Pancreas (tissue), 10 donors: Measurements from ENCODE around the gene SPATS2. TPM values are rescaled to one million over a fixed set of nuclear protein-coding genes. Genes with fewer than 3 reads are reported as not detected.
A peak's percentile ranks its signal among the peaks of the same experiment; 100 is the strongest.

ENCODE experiments used
- ATAC-seq, 4 donors: fragments of 200-7000 bp; cut with Tn5 transposase; one replicate each; pipeline versions ENCODE4 v1.8.0 to v1.9.1; 2020; ENCODE audit warnings: mild to moderate bottlenecking in 4 of 4, moderate library complexity in 4 of 4
- DNase-seq, 6 donors: peaks; one replicate each; pipeline ENCODE4 v3.0.0-alpha.2; 2020
- FAIRE-seq: peaks from 2 replicates; lab custom pipeline; 2012; peaks lifted over from hg19 to GRCh38; lab: Jason Lieb, UNC
- H3K27ac ChIP-seq, 4 donors: fragments of 200-600 bp; sonication (generic); 1 replicate in 3 of 4; 2 replicates in 1 of 4; pipeline versions ENCODE4 v1.5.0 to v1.8.0; 2020
- H3K27me3 ChIP-seq, 4 donors: fragments of 200-600 bp; one replicate each; pipeline ENCODE4 v1.8.0; 2021
- H3K36me3 ChIP-seq, 3 donors: fragments of 200-600 bp; sonication (generic) in 1 of 3; one replicate each; pipeline versions ENCODE4 v1.5.0 to v1.8.0; 2020 to 2021
- H3K4me1 ChIP-seq, 3 donors: fragments of 200-600 bp; one replicate each; pipeline ENCODE4 v1.8.0; 2021
- H3K4me3 ChIP-seq, 4 donors: fragments of 200-600 bp; sonication (generic) in 2 of 4; one replicate each; pipeline versions ENCODE4 v1.5.0 to v1.8.0; 2020 to 2021
- H3K9me3 ChIP-seq, 4 donors: fragments of 200-600 bp; one replicate each; pipeline ENCODE4 v1.8.0; 2021
- CTCF ChIP-seq, 4 donors: fragments of 200-600 bp; sonication (generic) in 3 of 4; IDR thresholded peaks; one replicate each; pipeline versions ENCODE4 v1.5.0 to v1.8.0; 2021; ENCODE audit warnings: antibody characterized with exemption in 4 of 4
- WGBS, 2 donors: extraction: QIAGEN DNeasy Blood & Tissue Kit; methylation state at CpG; one replicate each; pipeline ENCODE4 v1.1.7; 2013; 5-methylcytosine and 5-hydroxymethylcytosine counted together
- intact Hi-C, 3 donors: fragments of 100-400 bp; cut with DNase I; formaldehyde crosslinking; loops; one replicate each; pipeline versions ENCODE4 v1.11.1 to v1.14.2; 2022
- polyA plus RNA-seq, 2 donors: library from polyadenylated mRNA; stranded (reverse); fragments of 200-250 nt; gene quantifications; one replicate each; pipeline ENCODE4 v1.2.3, GENCODE V29; 2013
- total RNA-seq, 6 donors: library from RNA; stranded (reverse); fragmentation: NEBNext Ultra II Directional in 4 of 6; extraction: Animal tissue kit (Norgen Biotek cat#: 25700) in 4 of 6; gene quantifications; one replicate each; pipeline versions ENCODE4 v1.2.1 to v1.2.4, GENCODE V29; 2021 to 2023
- donor health status: healthy with polysubstance abuse.
- donor health status: DM: no; HTN: no; CAD: no; lungs with moderate emphysema.
- donor health status: DM: no; HTN: no; CAD: no.
- donor health status: control.
- donor health status: control.
- donor health status: Bipolar disorder and iron deficiency.
- donor health status: DM: yes; HTN: yes; CAD: no.
- donor health status: DM: no; HTN: no; CAD: no.
- donor health status: DM: no; HTN: no; CAD: no.
- donor health status: DM: yes; HTN: yes; CAD: no.

Gene SPATS2
- total and polyA plus RNA-seq, 8 donors, result 7.2 to 12.5 (median 9.4) TPM

GRCh38 chr12:49538510-49539403 is 171.5 kb downstream of the SPATS2 start, which contains the start of gene KCNH3:
KCNH3 (plus strand) TSS chr12:49539030; CDS start chr12:49539417, 387 bp downstream.
- no peak for FAIRE-seq
- Histone ChIP-seq H3K36me3 (no peaks in the 10 kb centered on the region), H3K27ac (no peak within 1 kb of the TSS), H3K4me1 (peaks cover 0 to 6% (median 0%) of the 10 kb centered on the region in 3 donors), H3K4me3 (peak within 1 kb of the TSS; percentile 33 to 60 (median 44)), H3K9me3 (no peaks in the 10 kb centered on the region), H3K27me3 (no peaks in the 10 kb centered on the region)
- WGBS, 2 donors, result 2 to 3% methylated on average over 45 to 107 of the region's 107 CpGs
- ATAC-seq, result peak; percentile 90 to 94 (median 92)
- intact Hi-C loops, result no loop called here
- TF ChIP-seq CTCF (IDR thresholded peaks at IDR 0.05), result no peak
- DNase-seq, result peak; percentile 80 to 95 (median 89)

DNA sequence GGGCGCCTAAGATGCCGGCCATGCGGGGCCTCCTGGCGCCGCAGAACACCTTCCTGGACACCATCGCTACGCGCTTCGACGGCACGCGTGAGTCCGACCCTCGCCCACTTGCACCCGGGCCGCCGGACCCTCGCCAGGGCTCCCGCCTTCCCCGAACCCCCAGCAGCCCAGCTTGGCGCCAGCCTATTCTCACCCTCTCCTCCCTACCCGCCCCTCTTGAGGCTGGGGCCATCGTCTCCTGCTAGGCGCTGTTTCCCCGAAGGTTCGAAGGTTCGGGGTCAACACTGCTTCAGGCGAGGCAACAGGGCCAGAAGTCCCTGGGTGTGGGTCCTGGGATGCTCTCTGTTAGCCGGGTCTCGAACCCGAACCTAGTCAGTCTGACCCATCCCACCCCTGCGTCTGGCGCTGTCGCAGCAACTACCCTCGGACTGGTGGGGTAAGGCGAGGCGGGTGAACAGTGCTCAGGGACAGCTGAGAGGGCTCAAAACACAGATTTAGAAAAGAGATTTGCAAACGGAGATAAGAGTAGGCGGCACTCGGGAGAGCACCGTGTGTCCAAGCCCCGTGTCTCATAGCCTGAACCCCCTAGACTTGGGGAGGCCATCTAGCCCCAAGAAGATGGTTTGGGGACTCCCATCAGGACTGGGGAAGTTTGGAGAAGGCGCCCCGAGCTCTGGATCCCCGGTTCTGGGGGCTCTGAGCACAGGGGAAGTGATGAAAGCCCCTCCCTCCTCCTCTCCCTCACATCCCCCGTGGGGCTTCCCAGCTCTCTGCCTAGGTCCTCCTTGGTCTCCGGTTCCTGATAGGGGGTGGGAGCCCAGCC is 172.4 kb downstream of the SPATS2 start:
- no peaks in the 10 kb centered on the region for H3K27me3 ChIP-seq
- FAIRE-seq (no peak), ATAC-seq (no peak), DNase-seq (peak in 1 of 6 donors; percentile 80)
- intact Hi-C loops, result no loop called here
- no peak for TF ChIP-seq CTCF (IDR thresholded peaks at IDR 0.05)
- WGBS, 2 donors, result 42 to 58% methylated on average over 36 to 47 of the region's 47 CpGs
- H3K4me1 ChIP-seq, result peaks cover 0 to 6% (median 0%) of the 10 kb centered on the region in 3 donors
- peak overlapping the region in 2 of 4 donors; percentile 54 to 60 for H3K4me3 ChIP-seq
- no peaks in the 10 kb centered on the region for H3K9me3 ChIP-seq
- H3K36me3 ChIP-seq, result no peaks in the 10 kb centered on the region
- no peak overlapping the region for H3K27ac ChIP-seq

DNA sequence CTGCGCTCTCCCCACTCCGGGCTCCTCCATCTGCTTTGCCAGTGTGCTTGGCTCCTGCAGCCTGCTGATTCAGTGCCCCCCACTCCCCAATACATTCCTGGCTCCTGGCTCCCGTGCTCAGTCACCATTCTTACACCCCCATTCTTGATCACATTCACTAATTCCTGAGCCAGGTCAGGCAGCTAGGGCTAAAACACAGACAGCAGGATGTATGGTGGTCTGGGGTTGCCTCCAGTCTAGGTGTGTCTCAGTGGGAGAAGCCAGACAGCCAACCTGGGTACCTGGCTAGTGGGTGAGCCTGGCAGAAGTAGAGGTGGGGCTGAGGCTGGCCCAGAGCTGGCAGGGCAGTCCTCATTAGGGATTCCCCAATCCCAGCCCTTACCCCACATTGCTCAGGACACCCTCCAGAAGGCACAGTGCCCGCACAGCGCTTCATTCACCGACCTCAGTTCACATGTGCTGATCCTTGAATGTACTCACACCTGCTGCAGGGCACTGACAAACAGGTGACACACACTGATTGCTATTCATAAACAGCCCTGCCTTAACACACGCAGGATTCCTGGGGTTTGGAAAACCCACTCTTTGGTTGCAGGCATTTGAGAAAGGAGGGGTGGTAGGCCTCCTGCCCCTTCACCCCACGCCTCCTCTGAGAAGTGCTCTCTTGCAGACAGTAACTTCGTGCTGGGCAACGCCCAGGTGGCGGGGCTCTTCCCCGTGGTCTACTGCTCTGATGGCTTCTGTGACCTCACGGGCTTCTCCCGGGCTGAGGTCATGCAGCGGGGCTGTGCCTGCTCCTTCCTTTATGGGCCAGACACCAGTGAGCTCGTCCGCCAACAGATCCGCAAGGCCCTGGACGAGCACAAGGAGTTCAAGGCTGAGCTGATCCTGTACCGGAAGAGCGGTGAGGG is 173.2 kb downstream of the SPATS2 start:
- Histone ChIP-seq H3K36me3 (no peaks in the 10 kb centered on the region), H3K27me3 (no peaks in the 10 kb centered on the region), H3K4me3 (no peak overlapping the region), H3K9me3 (no peaks in the 10 kb centered on the region), H3K27ac (no peak overlapping the region), H3K4me1 (peaks cover 0 to 6% (median 0%) of the 10 kb centered on the region in 3 donors)
- intact Hi-C loops, result no loop called here
- WGBS, 2 donors, result 83% methylated on average over 21 of the region's 21 CpGs
- FAIRE-seq (no peak), DNase-seq (no peak), ATAC-seq (no peak)
- no peak for TF ChIP-seq CTCF (IDR thresholded peaks at IDR 0.05)

DNA sequence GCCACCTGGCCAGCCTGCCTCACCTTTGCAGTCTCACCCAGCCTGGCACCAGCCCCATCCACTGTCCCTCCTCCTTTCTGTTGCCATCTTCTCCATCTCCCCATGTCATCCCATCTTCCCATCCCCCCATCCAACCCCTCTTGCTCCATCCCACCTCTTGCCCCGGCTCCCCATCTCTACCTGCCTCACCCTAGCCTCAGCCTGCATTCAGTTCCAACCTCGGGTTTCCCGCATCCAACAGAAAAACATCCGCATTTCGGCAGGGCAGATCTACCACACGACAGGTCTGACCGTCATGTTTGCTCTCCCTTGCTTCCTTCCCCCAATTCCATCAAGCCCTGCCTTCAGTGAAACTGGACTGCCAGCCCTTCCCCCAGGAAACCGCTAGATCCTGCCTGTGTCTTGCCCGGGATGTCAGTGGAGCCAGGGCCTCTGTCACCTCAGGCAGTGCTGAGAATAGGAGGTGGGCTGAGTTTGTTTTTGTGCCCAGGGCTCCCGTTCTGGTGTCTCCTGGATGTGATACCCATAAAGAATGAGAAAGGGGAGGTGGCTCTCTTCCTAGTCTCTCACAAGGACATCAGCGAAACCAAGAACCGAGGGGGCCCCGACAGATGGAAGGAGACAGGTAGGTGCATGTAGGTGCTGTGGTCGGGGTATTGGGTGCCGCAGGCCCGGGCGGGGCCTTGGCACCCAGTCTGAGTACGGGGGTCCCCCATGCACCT is 174.0 kb downstream of the SPATS2 start:
- Histone ChIP-seq H3K4me3 (no peak overlapping the region), H3K27me3 (no peaks in the 10 kb centered on the region), H3K27ac (no peak overlapping the region), H3K4me1 (peaks cover 0 to 6% (median 0%) of the 10 kb centered on the region in 3 donors), H3K36me3 (no peaks in the 10 kb centered on the region), H3K9me3 (no peaks in the 10 kb centered on the region)
- intact Hi-C loops, result no loop called here
- 84 to 87% methylated on average over 17 to 18 of the region's 18 CpGs for WGBS, 2 donors
- no peak for DNase-seq
- TF ChIP-seq CTCF (IDR thresholded peaks at IDR 0.05), result no peak
- FAIRE-seq, result no peak
- no peak for ATAC-seq
